ENCODE data around the gene PINLYP. TPM values are rescaled to one million over a fixed set of nuclear protein-coding genes. Genes with fewer than 3 reads are reported as not detected.
A peak's percentile ranks its signal among the peaks of the same experiment; 100 is the strongest.

PINLYP gene
- total RNA-seq, 2 experiments from 2014 or later, result 0.40 to 4.9 TPM

DNA sequence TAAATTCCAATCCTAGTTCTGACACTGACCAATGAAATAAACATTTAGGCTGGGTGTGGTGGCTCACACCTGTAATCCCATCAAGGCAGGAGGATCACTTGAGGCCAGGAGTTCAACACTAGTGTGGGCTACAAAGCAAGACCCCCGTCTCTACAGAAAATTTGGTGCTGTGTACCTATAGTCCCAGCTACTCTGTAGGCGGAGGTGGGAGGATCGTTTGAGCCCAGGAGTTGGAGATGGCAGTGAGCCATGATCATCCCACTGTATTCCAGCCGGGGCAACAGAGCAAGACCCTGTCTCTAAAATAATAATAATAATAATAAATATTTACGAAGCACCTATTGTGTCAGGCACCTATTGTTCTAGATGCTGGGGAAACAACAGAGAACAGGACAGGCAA lies 13.7 kb downstream of the PINLYP start:
- no peak for DNase-seq (ENCODE audit: low spot score)
- Histone ChIP-seq H3K79me2 (ENCODE audit: insufficient read depth, low read depth, low read length) (no peaks in the 10 kb centered on the region), H3K4me1 (ENCODE audit: insufficient read depth, low read length, poor library complexity, severe bottlenecking) (peaks cover 8% of the 10 kb centered on the region), H3K4me2 (ENCODE audit: low read length) (no peak overlapping the region), H4K20me1 (ENCODE audit: insufficient read depth, low read length) (no peaks in the 10 kb centered on the region), H3K36me3 (ENCODE audit: insufficient read depth, low read length) (peaks cover 5% of the 10 kb centered on the region; the same call in 1 of the 2 replicates), H3K27ac (ENCODE audit: low read depth, low read length, poor library complexity, severe bottlenecking) (no peak overlapping the region), H3K9me3 (ENCODE audit: low read length) (no peaks in the 10 kb centered on the region), H2AFZ (ENCODE audit: low read length) (no peak overlapping the region), H3K9me2 (ENCODE audit: insufficient read depth, low read length) (no peaks in the 10 kb centered on the region), H3K4me3 (ENCODE audit: low read depth, low read length, poor library complexity, severe bottlenecking) (no peak overlapping the region)
- CTCF ChIA-PET (ENCODE audit: unreplicated experiment), result no interaction called here
- POLR2A ChIA-PET, result no interaction called here
- intact Hi-C loops (cut with micrococcal nuclease; ENCODE audit: unreplicated experiment), result no loop called here
- TF ChIP-seq, protein P1, sequence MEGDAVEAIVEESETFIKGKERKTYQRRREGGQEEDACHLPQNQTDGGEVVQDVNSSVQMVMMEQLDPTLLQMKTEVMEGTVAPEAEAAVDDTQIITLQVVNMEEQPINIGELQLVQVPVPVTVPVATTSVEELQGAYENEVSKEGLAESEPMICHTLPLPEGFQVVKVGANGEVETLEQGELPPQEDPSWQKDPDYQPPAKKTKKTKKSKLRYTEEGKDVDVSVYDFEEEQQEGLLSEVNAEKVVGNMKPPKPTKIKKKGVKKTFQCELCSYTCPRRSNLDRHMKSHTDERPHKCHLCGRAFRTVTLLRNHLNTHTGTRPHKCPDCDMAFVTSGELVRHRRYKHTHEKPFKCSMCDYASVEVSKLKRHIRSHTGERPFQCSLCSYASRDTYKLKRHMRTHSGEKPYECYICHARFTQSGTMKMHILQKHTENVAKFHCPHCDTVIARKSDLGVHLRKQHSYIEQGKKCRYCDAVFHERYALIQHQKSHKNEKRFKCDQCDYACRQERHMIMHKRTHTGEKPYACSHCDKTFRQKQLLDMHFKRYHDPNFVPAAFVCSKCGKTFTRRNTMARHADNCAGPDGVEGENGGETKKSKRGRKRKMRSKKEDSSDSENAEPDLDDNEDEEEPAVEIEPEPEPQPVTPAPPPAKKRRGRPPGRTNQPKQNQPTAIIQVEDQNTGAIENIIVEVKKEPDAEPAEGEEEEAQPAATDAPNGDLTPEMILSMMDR (conservative IDR thresholded peaks at IDR 0.05; ENCODE audit: low read length), result no peak
- no peak for TF ChIP-seq EZH2phosphoT487 (IDR thresholded peaks at IDR 0.05; ENCODE audit: borderline replicate concordance, low read depth, low read length)
- BruUV-seq (replicated peaks), result no TSS peak

DNA sequence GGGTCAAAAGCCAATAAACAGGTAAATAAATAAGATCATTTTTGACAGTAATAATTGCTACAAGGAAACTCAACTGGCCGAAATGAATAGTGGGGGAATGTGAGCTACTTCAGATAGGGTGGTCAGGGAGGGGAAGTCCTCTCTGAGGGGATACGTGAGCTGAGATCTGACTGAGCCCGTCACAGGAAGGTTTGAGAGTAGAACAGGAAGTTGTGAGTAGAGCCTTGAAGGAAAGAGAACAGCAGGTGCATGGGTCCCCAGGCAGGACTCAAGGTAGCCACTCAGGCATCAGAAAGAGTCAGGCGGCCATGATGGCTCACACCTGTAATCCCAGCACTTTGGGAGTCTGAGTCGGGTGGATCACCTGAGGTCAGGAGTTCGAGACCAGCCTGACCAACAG lies 14.1 kb downstream of the PINLYP start:
- CTCF ChIA-PET (ENCODE audit: unreplicated experiment), result no interaction called here
- DNase-seq (ENCODE audit: low spot score), result peak; percentile 29

More for the DNA sequence above, 14.1 kb downstream of the PINLYP start:
- intact Hi-C loops (cut with micrococcal nuclease; ENCODE audit: unreplicated experiment), result loop anchor here (10.0 kb wide), 2 partner anchors 55 to 145 kb away; partner anchors contain the start of gene ZNF575
- H3K79me2 ChIP-seq (ENCODE audit: insufficient read depth, low read depth, low read length), result no peaks in the 10 kb centered on the region
- BruUV-seq (replicated peaks), result no TSS peak
- H3K36me3 ChIP-seq (ENCODE audit: insufficient read depth, low read length), result peaks cover 5% of the 10 kb centered on the region; the same call in 1 of the 2 replicates
- TF ChIP-seq, protein P1 (conservative IDR thresholded peaks at IDR 0.05; ENCODE audit: low read length), result no peak
- no peak for TF ChIP-seq EZH2phosphoT487 (IDR thresholded peaks at IDR 0.05; ENCODE audit: borderline replicate concordance, low read depth, low read length)
- POLR2A ChIA-PET, result interaction anchor here (0.6 kb wide), 1 partner anchor 79 kb away, joined by 3 read pairs; no protein-coding TSS in a partner anchor
- no peak overlapping the region for H3K4me2 ChIP-seq (ENCODE audit: low read length)
- H3K9me2 ChIP-seq (ENCODE audit: insufficient read depth, low read length), result no peaks in the 10 kb centered on the region
- H2AFZ ChIP-seq (ENCODE audit: low read length), result no peak overlapping the region
- peaks cover 8% of the 10 kb centered on the region for H3K4me1 ChIP-seq (ENCODE audit: insufficient read depth, low read length, poor library complexity, severe bottlenecking)
- no peaks in the 10 kb centered on the region for H4K20me1 ChIP-seq (ENCODE audit: insufficient read depth, low read length)
- no peaks in the 10 kb centered on the region for H3K9me3 ChIP-seq (ENCODE audit: low read length)
- no peak overlapping the region for H3K27ac ChIP-seq (ENCODE audit: low read depth, low read length, poor library complexity, severe bottlenecking)
- H3K4me3 ChIP-seq (ENCODE audit: low read depth, low read length, poor library complexity, severe bottlenecking), result no peak overlapping the region
